H1 (cell line): ENCODE data around the gene WWC1. TPM values are rescaled to one million over a fixed set of nuclear protein-coding genes. Genes with fewer than 3 reads are reported as not detected.

Experiments
- CTCF ChIA-PET: fragments of 300-600 bp; sonication (Branson Sonifier 250); formaldehyde crosslinking; loops from one replicate; lab custom pipeline; 2021; ENCODE audit not compliant: partially characterized antibody; lab: Charles Lee
- POLR2A ChIA-PET: fragments of 300-600 bp; sonication (Branson Sonifier 250); formaldehyde crosslinking; loops from one replicate; lab custom pipeline; 2021; ENCODE audit warnings: inconsistent platforms; ENCODE audit not compliant: partially characterized antibody; lab: Charles Lee
- DNase-seq, 2 experiments: peaks; one replicate each; pipeline versions ENCODE4 v3.0.0 to v3.0.0-alpha.2; 2010 to 2022; ENCODE audit warnings: low spot score in 2 of 2, low read depth in 1 of 2, mixed read lengths in 1 of 2
- FAIRE-seq: peaks from 2 replicates; lab custom pipeline; 2011; peaks lifted over from hg19 to GRCh38; lab: Jason Lieb, UNC
- H2AFZ ChIP-seq: 2 replicates; pipeline ENCODE4 v1.8.1; 2012; ENCODE audit warnings: low read length, inconsistent platforms
- H2AK5ac ChIP-seq: 2 replicates; pipeline ENCODE4 v1.6.1; 2013; ENCODE audit warnings: low read depth, low read length
- H2BK120ac ChIP-seq: replicated peaks from 2 replicates; pipeline ENCODE3; 2013; ENCODE audit warnings: low read depth, low read length, inconsistent platforms
- H2BK12ac ChIP-seq: 2 replicates; pipeline ENCODE4 v1.6.1; 2013; ENCODE audit warnings: low read depth, low read length
- H2BK15ac ChIP-seq: 2 replicates; pipeline ENCODE4 v1.6.1; 2013; ENCODE audit warnings: low read length
- H2BK20ac ChIP-seq: 2 replicates; pipeline ENCODE4 v1.6.1; 2013; ENCODE audit warnings: low read length
- H2BK5ac ChIP-seq: 2 replicates; pipeline ENCODE4 v1.6.1; 2013; ENCODE audit warnings: low read depth, low read length
- H3K14ac ChIP-seq: 2 replicates; pipeline ENCODE4 v1.6.1; 2013; ENCODE audit warnings: inconsistent platforms; ENCODE audit not compliant: insufficient read length
- H3K18ac ChIP-seq: 2 replicates; pipeline ENCODE4 v1.6.1; 2013; ENCODE audit warnings: low read length; ENCODE audit errors: extremely low read depth
- H3K23ac ChIP-seq: 2 replicates; pipeline ENCODE4 v1.6.1; 2013; ENCODE audit warnings: inconsistent platforms; ENCODE audit not compliant: insufficient read length
- H3K23me2 ChIP-seq: 2 replicates; pipeline ENCODE4 v1.6.1; 2013; ENCODE audit warnings: low read depth, low read length
- H3K27ac ChIP-seq: 2 replicates; pipeline ENCODE4 v1.6.1; 2011; ENCODE audit warnings: low read depth, low read length, inconsistent platforms
- H3K27me3 ChIP-seq, 4 experiments: replicated peaks in 1 of 4; 1 replicate in 1 of 4; 2 replicates in 3 of 4; pipeline versions ENCODE4 v1.6.1 to v1.8.1; 2011 to 2013; ENCODE audit warnings: low read length in 3 of 4, mild to moderate bottlenecking in 3 of 4, inconsistent platforms in 2 of 4, mixed read lengths in 2 of 4, moderate library complexity in 1 of 4; ENCODE audit not compliant: control insufficient read depth in 3 of 4, insufficient read depth in 3 of 4; ENCODE audit errors: extremely low read depth in 1 of 4
- H3K36me3 ChIP-seq, 4 experiments: 2 replicates each; pipeline versions ENCODE4 v1.6.1 to v1.8.1; 2011 to 2013; ENCODE audit warnings: mild to moderate bottlenecking in 4 of 4, low read length in 3 of 4, moderate library complexity in 2 of 4, control low read depth in 1 of 4, inconsistent platforms in 1 of 4; ENCODE audit not compliant: insufficient read depth in 4 of 4, control insufficient read depth in 2 of 4
- H3K4ac ChIP-seq: replicated peaks from 2 replicates; pipeline ENCODE3; 2013; ENCODE audit warnings: low read length, low read depth, mixed read lengths, inconsistent platforms; ENCODE audit not compliant: insufficient read length
- H3K4me1 ChIP-seq, 4 experiments: replicated peaks in 1 of 4; 1 replicate in 1 of 4; 2 replicates in 3 of 4; pipeline versions ENCODE4 v1.6.1 to v1.8.1; 2011 to 2013; ENCODE audit warnings: low read length in 3 of 4, inconsistent platforms in 2 of 4, mixed read lengths in 1 of 4; ENCODE audit not compliant: insufficient read depth in 4 of 4, control insufficient read depth in 3 of 4
- H3K4me2 ChIP-seq, 2 experiments: 2 replicates each; pipeline versions ENCODE4 v1.6.1 to v1.8.1; 2011 to 2013; ENCODE audit warnings: low read depth in 2 of 2, low read length in 2 of 2, control low read depth in 1 of 2, inconsistent platforms in 1 of 2, mild to moderate bottlenecking in 1 of 2; ENCODE audit not compliant: insufficient read depth in 1 of 2
- H3K4me3 ChIP-seq, 4 experiments: fragments of 200-600, 300-600 bp in 1 of 4; sonication (generic), shearing (Covaris generic), sonication (Bioruptor Twin) in 1 of 4; 2 replicates each; pipeline versions ENCODE4 v1.5.1 to v1.8.1; 2011 to 2016; ENCODE audit warnings: low read length in 4 of 4, low read depth in 3 of 4, control low read depth in 2 of 4, inconsistent platforms in 2 of 4, mild to moderate bottlenecking in 2 of 4, mixed read lengths in 1 of 4, moderate library complexity in 1 of 4; ENCODE audit not compliant: insufficient read depth in 2 of 4; ENCODE audit errors: extremely low read depth in 1 of 4
- H3K56ac ChIP-seq: replicated peaks from 2 replicates; pipeline ENCODE3; 2013; ENCODE audit warnings: low read depth, mild to moderate bottlenecking, mixed read lengths, low read length, inconsistent platforms; ENCODE audit not compliant: insufficient read length
- H3K79me1 ChIP-seq: 2 replicates; pipeline ENCODE4 v1.6.1; 2013; ENCODE audit warnings: low read depth, low read length, control low read depth
- H3K79me2 ChIP-seq, 2 experiments: 2 replicates each; pipeline versions ENCODE4 v1.6.1 to v1.8.1; 2012 to 2013; ENCODE audit warnings: low read length in 2 of 2, mild to moderate bottlenecking in 2 of 2, inconsistent platforms in 1 of 2; ENCODE audit not compliant: insufficient read depth in 2 of 2, control insufficient read depth in 1 of 2
- H3K9ac ChIP-seq, 4 experiments: replicated peaks in 1 of 4; 1 replicate in 1 of 4; 2 replicates in 3 of 4; pipeline versions ENCODE4 v1.6.1 to v1.8.1; 2011 to 2013; ENCODE audit warnings: low read depth in 3 of 4, low read length in 3 of 4, control low read depth in 2 of 4, mild to moderate bottlenecking in 2 of 4, moderate library complexity in 2 of 4, inconsistent platforms in 1 of 4; ENCODE audit errors: extremely low read depth in 1 of 4
- H3K9me3 ChIP-seq, 2 experiments: 2 replicates each; pipeline versions ENCODE4 v1.6.1 to v1.8.1; 2012 to 2013; ENCODE audit warnings: mild to moderate bottlenecking in 2 of 2, moderate library complexity in 2 of 2, control low read depth in 1 of 2, inconsistent platforms in 1 of 2, low read depth in 1 of 2, low read length in 1 of 2, mixed read lengths in 1 of 2; ENCODE audit not compliant: insufficient read depth in 2 of 2
- H4K20me1 ChIP-seq, 2 experiments: replicated peaks in 1 of 2; 2 replicates each; pipeline versions ENCODE3 to v1.8.1; 2011 to 2013; ENCODE audit warnings: inconsistent platforms in 2 of 2, low read length in 2 of 2, mild to moderate bottlenecking in 1 of 2; ENCODE audit not compliant: insufficient read depth in 2 of 2, control insufficient read depth in 1 of 2
- H4K5ac ChIP-seq: 2 replicates; pipeline ENCODE4 v1.6.1; 2013; ENCODE audit warnings: low read length, low read depth, mixed read lengths, inconsistent platforms; ENCODE audit not compliant: insufficient read length
- H4K8ac ChIP-seq: 2 replicates; pipeline ENCODE4 v1.8.0; 2013; ENCODE audit warnings: mild to moderate bottlenecking, moderate library complexity, low read length, inconsistent platforms; ENCODE audit not compliant: insufficient read depth; ENCODE audit errors: extremely low read depth
- H4K91ac ChIP-seq: replicated peaks from 2 replicates; pipeline ENCODE3; 2013; ENCODE audit warnings: low read length, mixed read lengths, inconsistent platforms; ENCODE audit not compliant: insufficient read length
- CBX5 ChIP-seq: fragments of 300-800, 300-1000 bp; sonication (generic); IDR thresholded peaks from 2 replicates; pipeline ENCODE4 v1.7.1; 2016; ENCODE audit warnings: antibody characterized with exemption, low read length, low read depth
- CBX8 ChIP-seq: fragments of 300-800, 300-1000 bp; sonication (generic); IDR thresholded peaks from 2 replicates; pipeline ENCODE4 v1.7.1; 2016; ENCODE audit warnings: low read depth, low read length, borderline replicate concordance
- CEBPB ChIP-seq: IDR thresholded peaks from 2 replicates; pipeline ENCODE4 v1.6.1; 2012; ENCODE audit warnings: low read depth, low read length
- EGR1 ChIP-seq: IDR thresholded peaks from 2 replicates; pipeline ENCODE4 v1.6.1; 2011; ENCODE audit warnings: low read depth, low read length, borderline replicate concordance
- JUN ChIP-seq: IDR thresholded peaks from 2 replicates; pipeline ENCODE4 v1.6.1; 2011; ENCODE audit warnings: low read depth, mild to moderate bottlenecking, improper control_type of control experiment, low read length
- RFX5 ChIP-seq: IDR thresholded peaks from 2 replicates; pipeline ENCODE4 v1.6.1; 2011; ENCODE audit warnings: low read depth, low read length, improper control_type of control experiment, borderline replicate concordance
- RXRA ChIP-seq: IDR thresholded peaks from 2 replicates; pipeline ENCODE4 v1.6.1; 2011; ENCODE audit warnings: low read depth, mild to moderate bottlenecking, low read length, moderate library complexity; ENCODE audit not compliant: insufficient read depth
- SIRT6 ChIP-seq: IDR thresholded peaks from one replicate; pipeline ENCODE4 v1.7.1; 2012; ENCODE audit warnings: low read length, inconsistent platforms
- SIX5 ChIP-seq: IDR thresholded peaks from 2 replicates; pipeline ENCODE4 v1.6.1; 2011; ENCODE audit warnings: mild to moderate bottlenecking, low read depth, low read length
- SP2 ChIP-seq: IDR thresholded peaks from 2 replicates; pipeline ENCODE4 v1.6.1; 2012; ENCODE audit warnings: mild to moderate bottlenecking, low read length, inconsistent platforms
- SP4 ChIP-seq: IDR thresholded peaks from 2 replicates; pipeline ENCODE4 v1.6.1; 2012; ENCODE audit warnings: low read length, inconsistent platforms
- SRF ChIP-seq: IDR thresholded peaks from 2 replicates; pipeline ENCODE4 v1.6.1; 2011; ENCODE audit warnings: mild to moderate bottlenecking, low read depth, low read length, moderate library complexity
- TAF7 ChIP-seq: optimal IDR thresholded peaks from 2 replicates; pipeline ENCODE3; 2011; ENCODE audit warnings: low read depth, mild to moderate bottlenecking, inconsistent platforms, low read length, moderate library complexity, borderline replicate concordance
- TEAD4 ChIP-seq: IDR thresholded peaks from 2 replicates; pipeline ENCODE4 v1.6.1; 2012; ENCODE audit warnings: low read depth, low read length, inconsistent platforms, mixed read lengths
- WGBS, 2 experiments: shearing (Covaris generic) in 1 of 2; methylation state at CpG; one replicate each; pipeline versions ENCODE4 v1.1.6 to v1.1.7; 2013 to 2015; ENCODE audit warnings: low lambda C conversion rate in 2 of 2, mixed read lengths in 2 of 2, inconsistent platforms in 1 of 2, low coverage in 1 of 2, missing lambda C conversion rate in 1 of 2; ENCODE audit not compliant: insufficient replicate concordance in 2 of 2, insufficient coverage in 1 of 2, insufficient read length in 1 of 2; ENCODE audit errors: extremely low coverage in 1 of 2, missing lambda C conversion rate in 1 of 2; 5-methylcytosine and 5-hydroxymethylcytosine counted together
- polyA plus RNA-seq, 7 experiments: library from polyadenylated mRNA; depleted of rRNA in 3 of 7; stranded (reverse) in 5 of 7; unstranded in 2 of 7; fragments of >200 nt in 5 of 7; fragments of 200-250 nt in 2 of 7; gene quantifications; 1 replicate in 5 of 7; 2 replicates in 1 of 7; 4 replicates in 1 of 7; pipeline versions ENCODE4 v1.2.1 to v1.2.3, GENCODE V29; 2011 to 2013; ENCODE audit warnings: missing spikeins in 2 of 7, mixed read lengths in 2 of 7
- total RNA-seq: library from RNA; stranded (reverse); fragmentation: NEBNext Ultra II Directional; extraction: Animal tissue kit (Norgen Biotek cat#: 25700); gene quantifications from 2 replicates; pipeline ENCODE4 v1.2.1, GENCODE V29; 2021
- TF ChIP-seq, protein P1 (sequence below): IDR thresholded peaks from 2 replicates; pipeline ENCODE4 v1.6.1; 2012; ENCODE audit warnings: inconsistent platforms

WWC1 gene
- total and polyA plus RNA-seq, 2 of the 8 experiments (the other 6 are each of a cell fraction or from before 2014, with no cell fraction given) = 16.4 to 41.1 TPM

DNA sequence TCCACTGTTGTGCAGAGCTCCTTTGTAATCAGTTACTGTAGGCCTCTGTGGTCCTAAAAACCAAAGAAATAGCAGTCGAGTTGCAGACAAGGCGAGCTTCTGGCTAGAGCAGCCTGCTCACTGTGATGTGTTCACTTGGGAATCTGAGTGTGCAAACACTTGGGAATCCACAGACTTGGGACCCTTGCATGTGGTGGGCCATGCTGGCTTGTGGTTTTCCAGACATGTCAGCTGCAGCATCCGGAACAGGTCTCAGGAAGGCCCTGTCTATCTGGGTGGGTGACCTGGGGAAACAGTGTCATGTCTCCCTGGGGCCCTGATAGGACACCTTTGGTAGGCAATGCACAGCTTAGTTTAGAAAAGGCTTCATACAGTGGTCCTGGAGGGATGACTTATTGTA, 66.4 kb downstream of the WWC1 start:
- FAIRE-seq = no peak
- Histone ChIP-seq H2BK5ac (no peak overlapping the region), H3K79me2 (peaks cover 0 to 50% of the 10 kb centered on the region in 2 experiments; a peak in 3 of 4 replicates), H3K9ac (no peak overlapping the region), H4K8ac (no peak overlapping the region), H3K4me3 (no peak overlapping the region), H3K27ac (no peak overlapping the region), H3K56ac (no peak overlapping the region), H2BK120ac (no peak overlapping the region), H3K14ac (no peak overlapping the region), H2AK5ac (no peak overlapping the region), H2AFZ (no peak overlapping the region), H3K36me3 (no peaks in the 10 kb centered on the region), H3K23ac (no peak overlapping the region), H3K4ac (no peak overlapping the region), H2BK15ac (no peak overlapping the region), H3K9me3 (no peaks in the 10 kb centered on the region), H3K4me1 (peaks cover 0 to 12% (median 2%) of the 10 kb centered on the region in 4 experiments; a peak in 2 of 7 replicates), H3K27me3 (no peaks in the 10 kb centered on the region), H3K18ac (no peak overlapping the region), H3K79me1 (peaks cover 7% of the 10 kb centered on the region; the same call in 1 of the 2 replicates), H4K20me1 (peaks cover 3 to 5% of the 10 kb centered on the region in 2 experiments), H4K5ac (no peak overlapping the region), H2BK12ac (no peak overlapping the region), H3K23me2 (no peaks in the 10 kb centered on the region), H4K91ac (no peak overlapping the region), H2BK20ac (no peak overlapping the region), H3K4me2 (no peak overlapping the region)
- DNase-seq = no peak
- ChIA-PET POLR2A (interaction anchor here (1.2 kb wide), 1 partner anchor 15 kb away, joined by 3 read pairs; no protein-coding TSS in a partner anchor), CTCF (interaction anchor here (0.6 to 6.6 kb wide), 10 partner anchors 8 to 89 kb away, joined by 3 to 46 read pairs (median 4); no protein-coding TSS in a partner anchor)
- 92% methylated on average over 3 of the region's 3 CpGs; no CpG with 5 or more reads in 1 of the 2 experiments for WGBS, 2 experiments
- TF ChIP-seq SIRT6 = no peak
- no peak for TF ChIP-seq SP4
- no peak for TF ChIP-seq SIX5
- TF ChIP-seq, protein P1, sequence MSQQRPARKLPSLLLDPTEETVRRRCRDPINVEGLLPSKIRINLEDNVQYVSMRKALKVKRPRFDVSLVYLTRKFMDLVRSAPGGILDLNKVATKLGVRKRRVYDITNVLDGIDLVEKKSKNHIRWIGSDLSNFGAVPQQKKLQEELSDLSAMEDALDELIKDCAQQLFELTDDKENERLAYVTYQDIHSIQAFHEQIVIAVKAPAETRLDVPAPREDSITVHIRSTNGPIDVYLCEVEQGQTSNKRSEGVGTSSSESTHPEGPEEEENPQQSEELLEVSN = no peak
- no peak for TF ChIP-seq CBX8
- TF ChIP-seq TEAD4 = no peak
- no peak for TF ChIP-seq RXRA
- no peak for TF ChIP-seq SP2
- no peak for TF ChIP-seq EGR1
- TF ChIP-seq TAF7 = no peak
- no peak for TF ChIP-seq RFX5
- TF ChIP-seq SRF = no peak
- TF ChIP-seq CBX5 = no peak
- TF ChIP-seq CEBPB = no peak
- no peak for TF ChIP-seq JUN
